Lung (tissue), 12 donors: ENCODE data around the gene SLC12A8. TPM values are rescaled to one million over a fixed set of nuclear protein-coding genes. Genes with fewer than 3 reads are reported as not detected.
A peak's percentile ranks its signal among the peaks of the same experiment; 100 is the strongest.

Experiments
- ATAC-seq: fragments of 200-7000 bp; cut with Tn5 transposase; one replicate; pipeline ENCODE4 v1.9.1; 2020; ENCODE audit warnings: moderate number of reproducible peaks; ENCODE audit not compliant: insufficient read depth, low FRiP score
- DNase-seq, 3 donors: peaks; one replicate each; pipeline ENCODE4 v3.0.0-alpha.2; 2013 to 2017
- H3K27ac ChIP-seq, 2 donors: one replicate each; pipeline ENCODE4 v1.5.1; 2013; ENCODE audit warnings: mild to moderate bottlenecking in 2 of 2, moderate library complexity in 2 of 2, control low read depth in 1 of 2, inconsistent platforms in 1 of 2, low read depth in 1 of 2, low read length in 1 of 2
- H3K27me3 ChIP-seq, 3 donors: one replicate each; pipeline ENCODE4 v1.5.1; 2013; ENCODE audit warnings: low read length in 2 of 3; ENCODE audit not compliant: control insufficient read depth in 3 of 3, insufficient read depth in 3 of 3
- H3K36me3 ChIP-seq, 4 donors: one replicate each; pipeline ENCODE4 v1.5.1; 2013; ENCODE audit warnings: low read length in 4 of 4, mild to moderate bottlenecking in 1 of 4, moderate library complexity in 1 of 4; ENCODE audit not compliant: control insufficient read depth in 4 of 4, insufficient read depth in 4 of 4
- H3K4me1 ChIP-seq, 5 donors: one replicate each; pipeline ENCODE4 v1.5.1; 2013; ENCODE audit warnings: low read length in 5 of 5, mild to moderate bottlenecking in 2 of 5, moderate library complexity in 1 of 5; ENCODE audit not compliant: control insufficient read depth in 5 of 5, insufficient read depth in 5 of 5
- H3K4me3 ChIP-seq: one replicate; pipeline ENCODE4 v1.5.1; 2013; ENCODE audit warnings: mild to moderate bottlenecking, control low read depth, moderate library complexity
- H3K9ac ChIP-seq, 2 donors: one replicate each; pipeline ENCODE4 v1.5.1; 2013; ENCODE audit warnings: low read length in 2 of 2, control low read depth in 1 of 2; ENCODE audit not compliant: insufficient read depth in 1 of 2
- H3K9me3 ChIP-seq, 4 donors: one replicate each; pipeline ENCODE4 v1.5.1; 2013; ENCODE audit warnings: low read length in 3 of 4, mild to moderate bottlenecking in 1 of 4, moderate library complexity in 1 of 4; ENCODE audit not compliant: control insufficient read depth in 4 of 4, insufficient read depth in 3 of 4
- CTCF ChIP-seq: IDR thresholded peaks from 2 replicates; pipeline ENCODE4 v1.5.1; 2012; ENCODE audit warnings: mild to moderate bottlenecking; ENCODE audit errors: control extremely low read depth, extremely low read depth
- WGBS, 2 donors: extraction: QIAGEN DNeasy Blood & Tissue Kit; methylation state at CpG; one replicate each; pipeline ENCODE4 v1.1.7; 2013; 5-methylcytosine and 5-hydroxymethylcytosine counted together
- polyA plus RNA-seq, 2 donors: library from polyadenylated mRNA; stranded (reverse); fragments of 200-250 nt; gene quantifications; one replicate each; pipeline ENCODE4 v1.2.1, GENCODE V29; 2013
- total RNA-seq, 2 donors: library from RNA; depleted of rRNA in 1 of 2; stranded (reverse); fragments of >200 nt in 1 of 2; gene quantifications; one replicate each; pipeline ENCODE4 v1.2.1, GENCODE V29; 2014 to 2021
- donor health status: control.
- donor health status: control.
- donor health status: Bipolar disorder and iron deficiency.
- donor health status: healthy.
- donor health status: DM: yes; HTN: yes; CAD: no.

The SLC12A8 gene
- total and polyA plus RNA-seq, 4 donors = 3.1 to 9.8 (median 5.8) TPM

GRCh38 chr3:125055913-125056745 lies 156.4 kb downstream of the SLC12A8 start, which contains the start of gene HEG1:
Gene HEG1 (minus strand): TSS chr3:125055997. CDS start chr3:125055890, 107 bp downstream.
- peaks cover 0 to 3% (median 0%) of the 10 kb centered on the region in 3 donors for H3K27me3 ChIP-seq
- no peak for TF ChIP-seq CTCF
- H3K27ac ChIP-seq = peak within 1 kb of the TSS; percentile 93 to 99
- DNase-seq = peak; percentile 87 to 91 (median 89)
- peak within 1 kb of the TSS; percentile 12 to 92 for H3K9ac ChIP-seq
- 3 to 5% methylated on average over 42 to 67 of the region's 67 CpGs for WGBS, 2 donors
- ATAC-seq = peak; percentile 83
- peak within 1 kb of the TSS; percentile 78 for H3K4me3 ChIP-seq
- no peaks in the 10 kb centered on the region for H3K9me3 ChIP-seq
- H3K4me1 ChIP-seq = peaks cover 17 to 43% (median 26%) of the 10 kb centered on the region in 5 donors
- H3K36me3 ChIP-seq = no peaks in the 10 kb centered on the region

GRCh38 chr3:125055331-125055912 lies 157.1 kb downstream of the SLC12A8 start:
- peaks cover 0 to 3% (median 0%) of the 10 kb centered on the region in 3 donors for H3K27me3 ChIP-seq
- ATAC-seq (no peak), DNase-seq (peak; percentile 60 to 70 (median 69))
- H3K4me1 ChIP-seq = peaks cover 16 to 39% (median 26%) of the 10 kb centered on the region in 5 donors
- H3K4me3 ChIP-seq = peak overlapping the region; percentile 78
- peak overlapping the region in 1 of 2 donors; percentile 92 for H3K9ac ChIP-seq
- WGBS, 2 donors = 0 to 1% methylated on average over 21 to 78 of the region's 78 CpGs
- peak overlapping the region; percentile 93 to 99 for H3K27ac ChIP-seq
- H3K36me3 ChIP-seq = peaks cover 0 to 3% (median under 1%) of the 10 kb centered on the region in 4 donors
- no peak for TF ChIP-seq CTCF
- no peaks in the 10 kb centered on the region for H3K9me3 ChIP-seq

- Histone ChIP-seq H3K9me3 (no peaks in the 10 kb centered on the region), H3K4me3 (peak overlapping the region; percentile 78), H3K27ac (peak overlapping the region; percentile 93 to 99), H3K27me3 (peaks cover 0 to 3% (median 0%) of the 10 kb centered on the region in 3 donors), H3K36me3 (peaks cover 0 to 4% (median 2%) of the 10 kb centered on the region in 4 donors), H3K9ac (peak overlapping the region in 1 of 2 donors; percentile 92), H3K4me1 (peaks cover 14 to 39% (median 26%) of the 10 kb centered on the region in 5 donors)
- no peak for ATAC-seq
- TF ChIP-seq CTCF = no peak
- 5% methylated on average over 17 of the region's 17 CpGs for WGBS, 2 donors
- peak; percentile 71 to 91 (median 89) for DNase-seq
Measured at GRCh38 chr3:125054449-125055329, 157.9 kb downstream of the SLC12A8 start.
